ENCODE measurements around the gene OPN1MW3.
"Not testable (repeated sequence)": the region's sequence is repeated elsewhere in the genome, so short reads cannot be mapped to it uniquely, and the experiment has no call there.

Gene OPN1MW3

GRCh38 chrX:154248076-154248475, 9.3 kb upstream of the OPN1MW3 start:
- H3K27me3 ChIP-seq (ENCODE audit: control insufficient read depth, insufficient read depth, low read length); H3K4me3 ChIP-seq (ENCODE audit: low read depth, low read length); H3K9me3 ChIP-seq (ENCODE audit: control insufficient read depth, insufficient read depth, low read length); H3K9ac ChIP-seq (ENCODE audit: low read depth, low read length); H3K36me3 ChIP-seq (ENCODE audit: control insufficient read depth, insufficient read depth, low read length); H3K4me1 ChIP-seq (ENCODE audit: control insufficient read depth, insufficient read depth, low read length): not testable (repeated sequence)

GRCh38 chrX:154258711-154259110, 1.3 kb downstream of the OPN1MW3 start:
- H3K9ac ChIP-seq (ENCODE audit: low read depth, low read length); H3K4me1 ChIP-seq (ENCODE audit: control insufficient read depth, insufficient read depth, low read length); H3K9me3 ChIP-seq (ENCODE audit: control insufficient read depth, insufficient read depth, low read length); H3K4me3 ChIP-seq (ENCODE audit: low read depth, low read length); H3K27me3 ChIP-seq (ENCODE audit: control insufficient read depth, insufficient read depth, low read length); H3K36me3 ChIP-seq (ENCODE audit: control insufficient read depth, insufficient read depth, low read length): not testable (repeated sequence)

GRCh38 chrX:154263072-154263471, 5.7 kb downstream of the OPN1MW3 start:
- H3K9ac ChIP-seq (ENCODE audit: low read depth, low read length); H3K9me3 ChIP-seq (ENCODE audit: control insufficient read depth, insufficient read depth, low read length); H3K4me1 ChIP-seq (ENCODE audit: control insufficient read depth, insufficient read depth, low read length); H3K36me3 ChIP-seq (ENCODE audit: control insufficient read depth, insufficient read depth, low read length); H3K27me3 ChIP-seq (ENCODE audit: control insufficient read depth, insufficient read depth, low read length); H3K4me3 ChIP-seq (ENCODE audit: low read depth, low read length): not testable (repeated sequence)

GRCh38 chrX:154269245-154269644, 11.9 kb downstream of the OPN1MW3 start:
- not testable (repeated sequence) for H3K27me3 ChIP-seq (ENCODE audit: control insufficient read depth, insufficient read depth, low read length); H3K9ac ChIP-seq (ENCODE audit: low read depth, low read length); H3K36me3 ChIP-seq (ENCODE audit: control insufficient read depth, insufficient read depth, low read length); H3K9me3 ChIP-seq (ENCODE audit: control insufficient read depth, insufficient read depth, low read length); H3K4me1 ChIP-seq (ENCODE audit: control insufficient read depth, insufficient read depth, low read length); H3K4me3 ChIP-seq (ENCODE audit: low read depth, low read length)

GRCh38 chrX:154284489-154285338, 27.3 kb downstream of the OPN1MW3 start:
- H3K27me3 ChIP-seq (ENCODE audit: control insufficient read depth, insufficient read depth, low read length); H3K36me3 ChIP-seq (ENCODE audit: control insufficient read depth, insufficient read depth, low read length); H3K4me1 ChIP-seq (ENCODE audit: control insufficient read depth, insufficient read depth, low read length); H3K9ac ChIP-seq (ENCODE audit: low read depth, low read length); H3K4me3 ChIP-seq (ENCODE audit: low read depth, low read length); H3K9me3 ChIP-seq (ENCODE audit: control insufficient read depth, insufficient read depth, low read length): not testable (repeated sequence)

- H3K4me1 ChIP-seq (ENCODE audit: control insufficient read depth, insufficient read depth, low read length); H3K9ac ChIP-seq (ENCODE audit: low read depth, low read length); H3K4me3 ChIP-seq (ENCODE audit: low read depth, low read length); H3K9me3 ChIP-seq (ENCODE audit: control insufficient read depth, insufficient read depth, low read length); H3K36me3 ChIP-seq (ENCODE audit: control insufficient read depth, insufficient read depth, low read length); H3K27me3 ChIP-seq (ENCODE audit: control insufficient read depth, insufficient read depth, low read length): not testable (repeated sequence)
Observed at GRCh38 chrX:154286406-154286805, 29.0 kb downstream of the OPN1MW3 start.

GRCh38 chrX:154294791-154295574, 37.6 kb downstream of the OPN1MW3 start, which contains the start of gene TEX28:
Gene TEX28, minus strand, starts transcription at chrX:154295124. Its CDS starts 3,007 bp downstream, at chrX:154292117.
- H3K4me3 ChIP-seq (ENCODE audit: low read depth, low read length) = no peak within 1 kb of the TSS
- no peaks in the 10 kb centered on the region for H3K9me3 ChIP-seq (ENCODE audit: control insufficient read depth, insufficient read depth, low read length)
- H3K4me1 ChIP-seq (ENCODE audit: control insufficient read depth, insufficient read depth, low read length) = no peaks in the 10 kb centered on the region
- H3K36me3 ChIP-seq (ENCODE audit: control insufficient read depth, insufficient read depth, low read length) = no peaks in the 10 kb centered on the region
- no peaks in the 10 kb centered on the region for H3K27me3 ChIP-seq (ENCODE audit: control insufficient read depth, insufficient read depth, low read length)
- no peak within 1 kb of the TSS for H3K9ac ChIP-seq (ENCODE audit: low read depth, low read length)

GRCh38 chrX:154295664-154296310, 38.4 kb downstream of the OPN1MW3 start, which contains the start of gene TKTL1:
Gene TKTL1, plus strand, starts transcription at chrX:154295795. Its CDS starts 65 bp downstream, at chrX:154295860.
- Histone ChIP-seq H3K4me1 (ENCODE audit: control insufficient read depth, insufficient read depth, low read length) (no peaks in the 10 kb centered on the region), H3K4me3 (ENCODE audit: low read depth, low read length) (no peak within 1 kb of the TSS), H3K9me3 (ENCODE audit: control insufficient read depth, insufficient read depth, low read length) (no peaks in the 10 kb centered on the region)

GRCh38 chrX:154296731-154297130, 39.3 kb downstream of the OPN1MW3 start:
- no peaks in the 10 kb centered on the region for H3K27me3 ChIP-seq (ENCODE audit: control insufficient read depth, insufficient read depth, low read length)
- H3K4me3 ChIP-seq (ENCODE audit: low read depth, low read length) = no peak overlapping the region
- no peak overlapping the region for H3K9ac ChIP-seq (ENCODE audit: low read depth, low read length)
- H3K9me3 ChIP-seq (ENCODE audit: control insufficient read depth, insufficient read depth, low read length) = no peaks in the 10 kb centered on the region
- H3K4me1 ChIP-seq (ENCODE audit: control insufficient read depth, insufficient read depth, low read length) = no peaks in the 10 kb centered on the region
- no peaks in the 10 kb centered on the region for H3K36me3 ChIP-seq (ENCODE audit: control insufficient read depth, insufficient read depth, low read length)

More at GRCh38 chrX:154295664-154296310, 38.4 kb downstream of the OPN1MW3 start, which contains the start of gene TKTL1:
- no peak within 1 kb of the TSS for H3K9ac ChIP-seq (ENCODE audit: low read depth, low read length)
- no peaks in the 10 kb centered on the region for H3K36me3 ChIP-seq (ENCODE audit: control insufficient read depth, insufficient read depth, low read length)
- no peaks in the 10 kb centered on the region for H3K27me3 ChIP-seq (ENCODE audit: control insufficient read depth, insufficient read depth, low read length)

- Histone ChIP-seq H3K4me3 (ENCODE audit: low read depth, low read length) (no peak overlapping the region), H3K9me3 (ENCODE audit: control insufficient read depth, insufficient read depth, low read length) (no peaks in the 10 kb centered on the region), H3K4me1 (ENCODE audit: control insufficient read depth, insufficient read depth, low read length) (no peaks in the 10 kb centered on the region), H3K27me3 (ENCODE audit: control insufficient read depth, insufficient read depth, low read length) (no peaks in the 10 kb centered on the region), H3K9ac (ENCODE audit: low read depth, low read length) (no peak overlapping the region), H3K36me3 (ENCODE audit: control insufficient read depth, insufficient read depth, low read length) (no peaks in the 10 kb centered on the region)
Observed at GRCh38 chrX:154298312-154298711, 40.9 kb downstream of the OPN1MW3 start.

GRCh38 chrX:154300816-154301215, 43.4 kb downstream of the OPN1MW3 start:
- Histone ChIP-seq H3K4me3 (ENCODE audit: low read depth, low read length) (no peak overlapping the region), H3K36me3 (ENCODE audit: control insufficient read depth, insufficient read depth, low read length) (no peaks in the 10 kb centered on the region), H3K9me3 (ENCODE audit: control insufficient read depth, insufficient read depth, low read length) (no peaks in the 10 kb centered on the region), H3K27me3 (ENCODE audit: control insufficient read depth, insufficient read depth, low read length) (no peaks in the 10 kb centered on the region), H3K4me1 (ENCODE audit: control insufficient read depth, insufficient read depth, low read length) (no peaks in the 10 kb centered on the region), H3K9ac (ENCODE audit: low read depth, low read length) (no peak overlapping the region)

Measured in iPS-15b (cell line).